HG03196 (cell line): Measurements from ENCODE around the gene MAN2A1.
"Not testable (repeated sequence)": the region's sequence is repeated elsewhere in the genome, so short reads cannot be mapped to it uniquely, and the experiment has no call there.

Experiments
- ATAC-seq: cut with Tn5 transposase; IDR thresholded peaks from one replicate; pipeline ENCODE4 v1.9.1; 2021; ENCODE audit not compliant: unreplicated experiment

The MAN2A1 gene

DNA sequence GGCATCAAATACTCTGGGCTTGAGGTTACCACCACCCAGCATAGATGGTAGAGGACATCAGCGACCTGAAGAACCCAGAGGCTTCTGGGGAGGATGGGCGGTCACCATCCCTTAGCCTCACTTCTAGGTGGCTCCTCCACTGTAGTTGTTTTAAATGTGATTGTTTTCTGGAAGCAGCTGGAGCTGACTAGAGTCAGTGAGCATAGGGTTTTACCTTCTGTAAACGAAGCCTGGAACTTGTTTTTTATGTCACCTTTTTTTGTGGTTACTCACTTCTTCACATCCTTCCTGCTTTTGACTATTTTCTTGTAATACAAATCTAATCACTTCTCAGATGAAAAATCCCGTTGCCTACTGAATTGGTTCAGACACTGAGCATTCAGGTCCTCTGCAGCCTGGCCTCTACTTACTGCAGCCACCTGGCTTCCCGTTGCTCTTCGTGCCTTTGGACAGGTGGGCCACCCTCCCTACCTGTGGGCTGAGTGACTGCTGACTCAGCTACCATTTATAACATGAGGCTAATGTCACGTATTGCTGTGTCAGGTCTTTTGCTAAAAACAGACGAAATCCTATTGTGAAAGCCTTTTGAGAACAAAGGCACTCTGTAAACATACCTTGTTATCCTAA is 167.8 kb downstream of the MAN2A1 start:
- no peak for ATAC-seq

DNA sequence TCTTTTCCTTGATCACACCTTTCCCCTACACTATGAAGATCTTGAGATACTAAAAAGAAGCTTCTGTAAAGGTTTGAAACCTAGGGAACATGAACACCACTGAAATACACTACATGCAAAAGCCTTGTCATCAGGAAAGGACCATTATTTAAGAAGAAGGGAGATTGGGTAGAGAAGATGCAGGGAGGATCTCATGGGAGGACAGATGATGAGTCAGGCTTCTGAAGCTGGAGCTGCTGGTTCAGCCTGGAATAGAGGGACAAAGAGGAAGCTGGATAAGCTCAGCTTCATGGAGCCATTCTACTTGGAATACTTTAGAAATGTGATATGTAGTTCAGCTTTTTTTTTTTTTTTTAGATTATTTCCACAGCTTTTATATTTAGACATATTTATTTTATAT is 169.8 kb downstream of the MAN2A1 start:
- no peak for ATAC-seq

DNA sequence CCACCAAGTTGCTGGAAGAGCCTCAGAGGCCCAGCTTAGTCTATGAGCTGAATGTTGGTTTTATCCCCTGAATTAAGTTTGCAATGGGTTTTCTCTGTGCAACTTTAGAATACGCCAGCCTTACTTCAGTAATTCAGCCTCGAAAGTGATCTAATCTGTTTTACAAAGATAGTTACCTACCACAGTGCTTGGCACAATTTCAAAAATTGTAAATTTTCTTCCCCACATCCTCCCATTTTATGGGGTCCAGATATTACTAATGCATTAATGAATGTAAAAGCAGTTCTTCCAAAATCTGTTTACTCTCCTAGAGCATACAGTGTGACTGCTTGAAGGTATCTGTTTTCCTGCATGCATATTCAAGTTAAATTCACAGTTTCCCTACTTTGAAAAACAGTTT is 172.6 kb downstream of the MAN2A1 start:
- ATAC-seq: no peak

DNA sequence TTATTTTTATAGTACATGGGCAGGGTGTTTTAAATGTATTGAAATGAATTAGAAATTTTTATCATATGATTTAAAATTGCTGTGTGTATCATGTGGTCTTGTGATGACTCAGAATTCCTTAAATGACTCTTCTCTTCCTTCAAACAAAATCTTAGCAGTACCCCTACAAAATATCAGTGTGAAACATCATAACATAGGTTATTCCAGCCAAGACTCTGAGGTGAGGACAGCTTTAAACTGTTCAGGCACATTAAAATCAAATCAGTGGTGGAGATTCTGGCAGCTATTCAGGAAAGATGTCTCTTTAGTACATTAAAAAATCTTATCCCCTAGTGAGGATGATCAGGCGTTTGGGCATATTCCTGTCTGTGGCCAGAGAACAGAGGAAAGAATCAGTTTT is 174.0 kb downstream of the MAN2A1 start:
- ATAC-seq: no peak

DNA sequence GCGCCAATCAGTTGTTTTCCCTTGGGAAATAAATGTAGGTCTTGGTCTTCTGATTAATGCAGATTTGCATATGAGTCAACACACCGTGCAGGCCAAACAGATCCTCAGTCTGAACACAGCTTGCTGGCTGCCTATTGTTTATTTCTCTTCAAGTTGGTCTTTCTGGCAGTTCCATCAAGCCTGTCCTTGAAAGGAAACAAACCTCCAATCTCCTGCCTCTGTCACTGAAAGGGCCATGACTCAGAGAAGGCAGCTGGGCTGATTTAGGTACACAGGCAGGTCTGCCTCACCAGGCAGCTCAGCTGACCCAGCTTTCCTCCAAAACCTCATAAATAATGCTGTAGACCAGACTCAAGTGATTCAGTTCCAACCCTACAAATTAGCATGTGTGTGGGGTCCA is 175.9 kb downstream of the MAN2A1 start:
- no peak for ATAC-seq

DNA sequence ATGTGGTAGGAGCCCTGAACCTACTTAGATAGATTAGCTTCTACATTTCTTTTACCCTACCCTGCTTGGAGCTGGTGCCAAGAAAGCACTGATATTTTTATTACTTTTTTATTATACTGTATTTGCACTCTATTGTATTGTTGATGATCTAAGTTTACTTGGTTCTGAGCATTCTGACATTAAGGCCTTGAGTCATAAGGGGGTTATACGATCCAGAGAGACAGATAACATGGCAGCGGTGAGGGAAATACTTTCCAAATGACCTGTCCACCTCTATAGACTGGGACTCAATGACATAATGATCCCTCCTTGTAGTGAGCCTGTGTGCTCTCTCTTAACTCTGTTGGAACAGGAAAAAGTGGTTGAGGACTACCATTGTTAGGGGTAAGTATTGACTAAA is 176.3 kb downstream of the MAN2A1 start:
- ATAC-seq: no peak

DNA sequence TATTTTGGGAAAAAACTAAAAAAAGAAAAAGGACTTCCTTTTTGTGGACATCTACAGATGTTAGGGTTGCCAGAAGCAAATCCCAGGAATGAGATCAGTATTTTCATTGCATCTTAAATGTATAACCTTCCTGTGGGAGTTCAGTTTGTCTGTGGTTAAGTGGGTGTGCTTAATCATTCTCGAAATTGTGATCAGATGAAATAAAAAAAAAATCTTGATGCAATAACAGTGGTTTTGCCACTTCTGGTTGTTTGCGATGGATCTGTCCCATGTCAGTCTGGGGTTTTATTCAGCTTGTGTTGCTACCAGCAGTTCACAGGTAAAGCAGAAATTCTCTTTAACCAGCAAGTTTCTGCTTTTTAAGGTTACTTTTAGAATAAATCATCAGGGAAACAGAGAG is 179.0 kb downstream of the MAN2A1 start:
- ATAC-seq: no peak

DNA sequence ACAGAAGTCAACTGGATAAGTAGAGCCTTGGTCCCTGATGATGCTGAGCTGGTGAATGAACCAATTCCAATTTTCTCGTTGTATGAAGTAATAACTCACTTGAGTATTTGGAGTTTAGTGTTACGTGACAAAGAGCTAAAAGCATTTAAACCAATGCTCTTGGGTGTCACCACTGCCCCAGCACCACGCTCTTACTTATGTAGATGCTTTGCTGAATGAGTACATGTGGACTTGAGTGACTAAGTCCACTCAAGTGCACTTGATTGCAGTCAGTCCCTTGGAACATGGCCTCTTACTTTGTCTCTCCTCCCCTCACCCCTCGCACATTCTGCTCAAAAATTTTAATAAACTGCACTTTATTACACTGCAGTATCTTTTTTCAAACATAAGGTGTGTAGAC is 184.0 kb downstream of the MAN2A1 start:
- no peak for ATAC-seq

DNA sequence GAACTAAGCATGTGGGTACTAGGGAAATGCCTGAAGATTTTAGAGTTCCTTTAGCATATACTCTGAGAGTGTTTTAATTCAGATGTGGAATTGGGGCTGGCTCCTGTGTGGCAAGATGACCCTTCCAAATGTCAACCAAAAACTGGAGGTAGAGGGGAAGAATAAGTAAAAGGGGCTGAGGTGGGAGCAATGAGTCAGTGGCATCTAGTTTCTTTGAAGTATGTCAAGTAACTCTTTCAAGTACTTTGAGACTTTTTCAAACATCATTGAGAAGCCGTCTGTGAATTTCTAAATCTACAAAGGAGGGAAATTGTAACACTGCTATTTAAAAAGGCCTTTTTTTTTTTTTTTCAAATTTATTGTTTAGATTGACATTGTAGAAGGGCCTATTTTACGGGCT is 184.4 kb downstream of the MAN2A1 start:
- ATAC-seq: no peak

DNA sequence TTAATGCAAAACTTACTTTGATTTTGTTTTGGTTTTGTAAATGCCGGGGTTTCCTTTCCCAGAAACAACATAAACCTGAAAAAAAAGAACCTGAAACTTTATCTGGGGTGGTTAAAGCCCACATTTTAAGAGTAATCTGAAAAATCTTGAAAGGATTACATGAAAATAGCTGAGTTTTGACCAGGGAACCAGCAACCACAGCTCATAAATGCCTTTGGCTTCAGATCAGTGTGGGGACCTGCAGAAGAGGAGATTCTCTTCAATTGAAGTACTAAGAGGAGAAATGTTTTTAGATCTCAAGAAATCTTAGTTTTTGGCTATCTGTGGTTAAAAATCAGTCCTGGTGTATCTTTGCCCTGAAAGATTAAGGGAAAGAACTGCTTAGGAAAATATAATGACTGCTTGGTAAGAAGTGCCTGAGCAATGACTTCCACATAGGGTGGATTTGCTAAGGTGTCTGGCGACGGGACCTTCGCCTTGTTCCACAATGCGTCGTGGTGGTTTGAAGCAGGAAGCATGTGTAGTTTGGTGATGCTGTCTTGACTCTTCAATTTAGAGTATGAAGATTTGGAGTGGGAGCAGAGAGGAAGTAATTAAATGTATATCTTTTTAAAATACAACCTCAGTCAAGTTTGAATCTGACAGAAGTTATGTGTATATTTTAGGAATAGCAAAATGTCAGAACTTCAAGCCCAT is 186.5 kb downstream of the MAN2A1 start:
- no peak for ATAC-seq

DNA sequence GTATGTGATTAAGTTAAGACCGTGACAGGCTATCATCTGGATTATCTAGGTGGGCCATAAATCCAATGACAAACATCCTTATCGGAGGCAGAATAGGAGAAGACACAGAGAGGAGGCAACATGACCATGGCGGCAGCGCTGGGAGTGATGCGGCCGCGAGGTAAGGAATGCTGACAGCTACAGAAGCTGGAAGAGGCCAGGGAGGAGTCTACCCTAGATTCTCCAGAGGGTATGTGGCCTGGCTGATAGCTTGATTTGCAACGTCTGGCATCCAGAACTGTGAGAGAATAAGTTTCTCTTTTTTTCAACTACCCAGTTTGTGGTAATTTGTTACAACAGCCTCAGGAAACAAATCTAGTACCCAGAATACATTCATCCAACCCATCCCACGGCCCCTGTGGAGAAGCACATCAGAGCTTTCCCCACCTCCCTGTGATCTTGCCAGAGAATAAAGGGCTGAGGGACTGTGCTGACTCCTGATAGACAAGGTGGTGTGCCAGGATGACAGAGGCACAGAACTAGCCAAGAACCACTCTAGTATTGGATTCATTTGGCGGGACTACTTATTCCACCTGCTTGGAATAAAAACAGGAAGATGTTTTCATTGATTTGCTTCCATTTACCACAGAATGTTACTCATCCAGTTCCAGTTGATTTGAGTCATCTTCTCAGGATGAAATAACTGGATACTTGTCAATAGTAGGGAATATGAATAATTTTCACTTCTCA is 187.4 kb downstream of the MAN2A1 start:
- no peak for ATAC-seq

DNA sequence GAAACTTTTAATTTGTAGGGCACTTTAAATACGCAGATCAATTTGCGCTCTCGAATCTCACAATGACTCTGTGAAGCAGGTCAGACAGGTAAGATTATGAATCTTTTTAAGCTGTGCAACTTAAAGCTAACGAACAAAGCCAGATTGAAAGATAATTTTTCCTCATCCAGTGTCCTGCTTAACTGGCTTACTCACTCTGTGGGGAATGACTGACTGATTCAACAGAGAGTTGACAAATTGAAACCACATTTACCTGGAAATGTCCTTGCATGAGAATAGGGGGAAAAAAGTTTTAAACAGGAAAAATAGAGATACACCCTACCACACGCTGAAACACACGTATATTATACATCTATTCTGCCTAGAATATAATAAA is 187.9 kb downstream of the MAN2A1 start:
- ATAC-seq: no peak

DNA sequence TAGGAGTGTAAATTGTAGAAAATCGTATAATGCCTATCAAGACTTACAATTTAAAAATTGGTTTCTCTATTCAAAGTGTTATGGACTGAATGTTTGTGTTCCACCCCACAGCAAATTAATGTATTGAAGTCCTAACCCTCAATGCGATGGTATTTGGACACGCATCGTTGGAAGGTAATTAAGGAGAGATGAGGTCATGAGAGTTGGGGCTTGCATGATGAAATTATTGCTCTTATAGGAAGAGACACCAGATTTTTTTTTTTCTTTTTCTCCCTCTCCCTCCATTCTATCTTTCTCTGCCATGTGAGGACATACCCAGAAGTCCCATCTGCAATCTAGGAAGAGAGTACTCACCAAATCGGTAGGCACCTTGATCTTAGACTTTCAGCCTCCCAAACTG is 189.2 kb downstream of the MAN2A1 start:
- no peak for ATAC-seq

DNA sequence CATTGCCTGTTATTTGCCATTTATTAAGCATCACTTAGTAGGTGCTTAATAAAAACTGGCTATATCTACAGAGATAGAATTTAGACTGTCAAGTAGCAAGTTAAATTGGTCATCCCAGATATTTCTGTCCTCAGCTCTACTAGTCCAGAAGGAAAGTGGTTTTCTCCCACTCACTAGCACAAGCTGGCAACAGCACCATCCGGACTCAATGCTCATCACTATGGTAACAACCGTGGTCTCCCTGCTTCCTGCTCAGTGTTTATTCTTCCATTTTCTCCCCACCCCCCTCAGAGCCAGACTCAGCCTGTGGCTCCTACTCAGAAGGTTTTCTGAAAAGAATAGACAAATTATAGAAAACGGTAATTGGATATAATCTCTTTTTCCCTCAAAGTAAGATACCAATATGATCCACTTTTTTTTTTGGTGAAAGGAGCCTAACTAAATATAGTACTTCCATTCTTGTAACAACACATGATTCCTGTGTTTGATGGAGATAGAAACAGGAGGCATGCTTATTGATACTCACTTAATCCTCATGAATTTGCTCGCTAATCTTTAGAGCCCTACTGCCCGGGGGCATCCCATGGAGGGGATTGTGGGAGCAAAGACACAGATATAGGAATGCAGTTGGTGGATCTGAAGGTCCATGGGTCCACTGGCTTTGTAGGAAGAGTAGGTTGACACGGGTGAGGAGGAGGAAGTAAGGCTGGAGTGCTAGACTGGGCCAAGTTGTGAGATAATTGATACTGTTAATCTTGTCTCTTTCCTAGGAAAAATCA is 191.4 kb downstream of the MAN2A1 start:
- ATAC-seq: no peak

DNA sequence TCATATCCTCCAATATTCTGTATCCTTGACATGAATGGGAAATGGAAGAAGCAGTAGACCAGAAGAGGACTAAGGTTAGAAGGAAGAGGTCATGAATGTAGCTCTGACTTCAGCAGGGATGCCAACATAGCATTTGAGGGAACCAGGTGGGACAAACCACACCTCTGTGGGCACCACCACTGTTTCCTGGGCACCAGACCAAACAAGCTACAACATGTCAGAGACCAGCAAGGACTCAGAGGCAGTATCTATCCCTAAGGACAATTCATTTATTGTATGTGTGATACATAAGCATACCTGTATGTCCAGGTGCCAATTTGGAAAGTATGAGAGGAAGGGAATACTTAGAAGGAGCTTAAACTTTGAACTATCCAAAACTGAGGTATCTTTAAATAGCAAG is 192.8 kb downstream of the MAN2A1 start:
- no peak for ATAC-seq

DNA sequence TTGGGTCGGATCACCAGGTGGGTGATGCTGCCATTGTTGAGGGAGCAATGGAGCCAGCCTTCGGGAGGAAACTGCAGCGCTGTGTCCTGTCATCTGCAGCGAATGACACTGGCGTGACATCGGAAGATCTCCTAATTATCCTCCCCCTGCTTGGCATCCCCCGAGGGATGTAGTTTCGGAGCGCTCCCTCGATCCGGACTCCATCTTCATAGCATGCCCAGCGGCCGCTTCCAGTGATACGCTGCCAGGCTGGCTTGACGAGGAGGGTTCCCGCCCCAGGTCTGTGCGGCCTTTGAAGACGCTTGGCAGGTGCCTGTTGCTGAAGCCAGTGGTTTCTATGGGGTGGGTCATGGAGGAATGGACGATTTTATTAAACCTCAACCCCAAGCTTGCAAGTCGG is 194.9 kb downstream of the MAN2A1 start:
- ATAC-seq: no peak

DNA sequence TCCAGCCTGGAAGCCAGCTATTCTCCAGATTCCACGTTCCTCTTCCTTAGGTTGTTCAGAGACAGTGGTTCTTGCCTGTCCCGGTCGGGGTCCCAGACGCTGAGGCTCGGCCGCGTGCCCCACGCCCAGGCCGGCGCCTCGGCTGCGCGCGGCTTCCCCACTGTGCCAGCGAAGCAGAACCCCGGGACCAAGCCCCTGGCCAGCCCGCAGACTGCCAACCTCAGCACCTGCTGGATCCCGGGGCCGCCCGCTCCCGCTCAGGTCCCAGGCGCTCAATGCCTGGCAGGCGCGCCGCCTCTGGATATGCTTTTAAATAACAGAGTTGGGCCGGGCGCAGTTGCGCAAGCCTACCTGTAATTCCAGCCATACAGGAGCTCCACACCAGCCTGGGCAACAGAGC is 195.5 kb downstream of the MAN2A1 start:
- ATAC-seq: no peak

DNA sequence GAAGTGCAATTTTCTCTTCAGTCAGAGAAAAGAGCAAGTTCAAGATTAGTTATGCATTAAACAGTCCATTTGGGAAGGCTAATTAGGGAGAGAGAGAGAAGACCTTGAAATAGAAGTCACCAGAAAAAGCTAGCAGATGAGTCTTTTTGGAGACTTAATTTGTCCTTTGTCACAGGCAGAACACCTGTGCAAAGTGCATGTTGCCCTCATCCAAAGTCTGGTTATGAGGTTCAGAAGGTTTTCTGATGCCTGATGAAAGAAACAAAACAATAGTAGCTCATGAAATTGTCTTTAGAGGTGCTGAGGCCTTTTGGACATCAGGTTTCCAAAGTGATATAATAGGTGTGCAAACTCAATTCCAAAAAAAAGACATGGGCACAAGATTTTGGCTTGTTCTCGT is 199.3 kb downstream of the MAN2A1 start:
- ATAC-seq: no peak

DNA sequence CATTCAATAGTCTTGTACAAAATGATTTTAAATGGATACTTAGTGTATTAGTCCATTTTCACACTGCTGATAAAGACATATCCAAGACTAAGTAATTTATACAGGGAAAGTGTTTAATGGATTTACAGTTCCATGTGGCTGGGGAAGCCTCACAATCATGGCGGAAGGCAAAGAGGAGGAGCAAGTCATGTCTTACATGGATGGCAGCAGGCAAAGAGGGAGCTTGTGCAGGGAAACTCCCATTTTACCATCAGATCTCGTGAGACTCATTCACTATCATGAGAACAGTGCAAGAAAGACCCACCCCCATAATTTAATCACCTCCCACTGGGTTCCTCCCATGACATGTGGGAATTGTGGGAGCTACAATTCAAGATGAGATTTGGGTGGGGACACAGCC is 203.5 kb downstream of the MAN2A1 start:
- ATAC-seq: not testable (repeated sequence)

DNA sequence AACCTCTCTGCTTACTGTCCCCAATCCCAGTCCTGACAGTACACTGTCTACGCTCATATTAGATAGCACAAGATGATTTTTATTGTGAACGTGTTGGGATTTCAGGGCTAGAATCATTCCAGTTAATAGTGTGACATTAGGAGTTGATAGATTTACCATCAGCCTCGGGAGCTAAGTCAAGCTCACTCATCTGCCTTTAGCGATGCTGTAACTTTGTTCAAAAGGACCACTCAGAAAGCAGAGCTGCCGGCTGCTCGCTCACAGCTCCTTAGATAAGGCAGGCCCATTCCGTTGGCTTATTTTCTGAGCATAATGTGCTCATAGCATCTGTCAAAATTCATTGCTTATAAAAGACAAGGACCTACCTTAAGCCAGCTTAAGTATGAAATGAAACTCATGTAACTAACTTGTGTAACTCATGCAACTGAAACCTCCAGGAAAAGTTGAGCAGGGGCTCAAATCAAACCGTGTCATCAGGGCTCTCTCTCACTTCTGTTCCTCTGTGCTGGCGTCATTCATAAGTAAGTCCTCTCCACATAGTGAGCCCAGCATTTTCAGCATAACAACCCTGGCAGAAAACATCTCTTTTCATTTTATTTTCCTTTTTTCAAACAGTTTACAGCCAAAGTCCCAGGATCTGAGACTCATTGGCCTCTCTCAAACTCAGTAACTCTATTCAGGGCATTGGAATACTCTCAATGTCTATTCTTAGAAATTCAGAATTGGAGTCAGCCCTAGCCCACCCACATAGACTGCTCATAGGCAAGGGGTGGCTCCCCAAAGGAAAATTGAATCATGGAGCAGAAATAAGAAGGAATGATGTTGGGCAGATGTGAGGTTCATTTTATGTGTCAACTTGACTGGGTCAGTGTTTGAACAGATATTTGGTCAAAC is 208.8 kb downstream of the MAN2A1 start:
- ATAC-seq: no peak

DNA sequence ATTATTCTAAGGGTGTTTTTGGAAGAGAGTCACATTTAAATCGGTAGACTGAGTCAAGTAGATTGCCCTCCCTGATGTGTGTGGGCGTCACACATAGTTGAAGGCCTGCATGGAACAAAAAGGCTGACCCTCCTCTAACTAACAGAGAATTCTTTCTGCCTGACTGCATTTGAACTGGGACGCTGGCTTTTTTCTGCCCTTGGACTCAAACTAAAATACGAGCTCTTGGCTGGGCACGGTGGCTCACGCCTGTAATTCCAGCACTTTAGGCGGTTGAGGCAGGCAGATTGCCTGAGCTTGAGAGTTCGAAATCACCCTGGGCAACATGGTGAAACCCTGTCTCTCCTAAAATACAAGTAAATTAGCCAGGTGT is 209.4 kb downstream of the MAN2A1 start:
- ATAC-seq: no peak
